ENCODE measurements around the gene SERINC5. TPM values are rescaled to one million over a fixed set of nuclear protein-coding genes. Genes with fewer than 3 reads are reported as not detected.
"Not testable (repeated sequence)": the region's sequence is repeated elsewhere in the genome, so short reads cannot be mapped to it uniquely, and the experiment has no call there.

Gene SERINC5
- total RNA-seq, 2 experiments from 2014 or later, result 52.5 to 54.5 TPM

GRCh38 chr5:80185535-80185934 lies 70.3 kb downstream of the SERINC5 start:
- ChIA-PET POLR2A (interaction anchor here (0.9 to 6.5 kb wide), 3 partner anchors 9 to 71 kb away, joined by 3 to 50 read pairs (median 3); partner anchors contain the start of gene SERINC5), CTCF (interaction anchor here (1.0 to 2.5 kb wide), 6 partner anchors 9 to 89 kb away, joined by 3 to 7 read pairs (median 3); no protein-coding TSS in a partner anchor)
- Mint-ChIP-seq H3K36me3 (ENCODE audit: low read depth) (peaks cover 46% of the 10 kb centered on the region), H3K27ac (peak overlapping the region; percentile 92), H3K4me1 (ENCODE audit: low read depth) (peaks cover 92% of the 10 kb centered on the region), H3K4me3 (peak overlapping the region; percentile 49)
- not testable (repeated sequence) for DNase-seq; H3K27me3 Mint-ChIP-seq (ENCODE audit: low read depth); H3K9me3 Mint-ChIP-seq (ENCODE audit: insufficient read depth); ATAC-seq

GRCh38 chr5:80185095-80185494 lies 70.8 kb downstream of the SERINC5 start:
- Mint-ChIP-seq H3K27ac (peak overlapping the region; percentile 92), H3K4me1 (ENCODE audit: low read depth) (peaks cover 92% of the 10 kb centered on the region), H3K9me3 (ENCODE audit: insufficient read depth) (no peaks in the 10 kb centered on the region), H3K4me3 (peak overlapping the region; percentile 49), H3K36me3 (ENCODE audit: low read depth) (peaks cover 44% of the 10 kb centered on the region), H3K27me3 (ENCODE audit: low read depth) (no peaks in the 10 kb centered on the region)
- ATAC-seq (no peak), DNase-seq (peak; percentile 44)
- POLR2A ChIA-PET, result interaction anchor here (0.9 to 6.5 kb wide), 3 partner anchors 10 to 71 kb away, joined by 3 to 50 read pairs (median 3); partner anchors contain the start of gene SERINC5
- CTCF ChIA-PET, result interaction anchor here (1.0 to 2.5 kb wide), 7 partner anchors 8 to 90 kb away, joined by 3 to 10 read pairs (median 3); no protein-coding TSS in a partner anchor

- H3K36me3 Mint-ChIP-seq (ENCODE audit: low read depth), result peaks cover 47% of the 10 kb centered on the region
- DNase-seq (no peak), ATAC-seq (no peak)
- POLR2A ChIA-PET, result interaction anchor here (0.9 to 6.5 kb wide), 4 partner anchors 8 to 72 kb away, joined by 3 to 52 read pairs (median 26); partner anchors contain the start of gene SERINC5
- CTCF ChIA-PET, result interaction anchor here (0.8 to 2.3 kb wide), 11 partner anchors 8 to 93 kb away, joined by 3 to 11 read pairs (median 4); partner anchors contain the start of gene SERINC5
- no peaks in the 10 kb centered on the region for H3K9me3 Mint-ChIP-seq (ENCODE audit: insufficient read depth)
- H3K4me3 Mint-ChIP-seq, result peak overlapping the region; percentile 49
- H3K4me1 Mint-ChIP-seq (ENCODE audit: low read depth), result peaks cover 93% of the 10 kb centered on the region
- H3K27me3 Mint-ChIP-seq (ENCODE audit: low read depth), result no peaks in the 10 kb centered on the region
- peak overlapping the region; percentile 92 for H3K27ac Mint-ChIP-seq
These were observed 71.4 kb downstream of the SERINC5 start for GRCh38 chr5:80184235-80185023.

GRCh38 chr5:80183728-80184234 lies 72.1 kb downstream of the SERINC5 start:
- Mint-ChIP-seq H3K4me1 (ENCODE audit: low read depth) (peaks cover 88% of the 10 kb centered on the region), H3K36me3 (ENCODE audit: low read depth) (peaks cover 47% of the 10 kb centered on the region), H3K27ac (peak overlapping the region; percentile 92), H3K4me3 (peak overlapping the region; percentile 16)
- not testable (repeated sequence) for H3K27me3 Mint-ChIP-seq (ENCODE audit: low read depth); H3K9me3 Mint-ChIP-seq (ENCODE audit: insufficient read depth)
- POLR2A ChIA-PET, result interaction anchor here (1.5 to 6.5 kb wide), 3 partner anchors 8 to 72 kb away, joined by 6 to 52 read pairs (median 50); partner anchors contain the start of gene SERINC5
- DNase-seq (peak; percentile 52), ATAC-seq (peak; percentile 11)
- CTCF ChIA-PET, result interaction anchor here (0.8 to 2.3 kb wide), 7 partner anchors 9 to 92 kb away, joined by 3 to 11 read pairs (median 4); partner anchors contain the start of gene SERINC5

GRCh38 chr5:80182809-80183580 lies 72.9 kb downstream of the SERINC5 start:
- peak; percentile 32 for ATAC-seq
- Mint-ChIP-seq H3K27me3 (ENCODE audit: low read depth) (no peaks in the 10 kb centered on the region), H3K9me3 (ENCODE audit: insufficient read depth) (no peaks in the 10 kb centered on the region), H3K4me1 (ENCODE audit: low read depth) (peaks cover 82% of the 10 kb centered on the region), H3K4me3 (peak overlapping the region; percentile 16), H3K36me3 (ENCODE audit: low read depth) (peaks cover 45% of the 10 kb centered on the region), H3K27ac (peak overlapping the region; percentile 92)
- DNase-seq, result peak; percentile 51
- ChIA-PET POLR2A (interaction anchor here (0.6 to 6.5 kb wide), 5 partner anchors 9 to 73 kb away, joined by 4 to 52 read pairs (median 6); partner anchors contain the start of gene SERINC5), CTCF (interaction anchor here (0.8 to 2.3 kb wide), 10 partner anchors 9 to 92 kb away, joined by 3 to 11 read pairs (median 4); partner anchors contain the start of gene SERINC5)

DNA sequence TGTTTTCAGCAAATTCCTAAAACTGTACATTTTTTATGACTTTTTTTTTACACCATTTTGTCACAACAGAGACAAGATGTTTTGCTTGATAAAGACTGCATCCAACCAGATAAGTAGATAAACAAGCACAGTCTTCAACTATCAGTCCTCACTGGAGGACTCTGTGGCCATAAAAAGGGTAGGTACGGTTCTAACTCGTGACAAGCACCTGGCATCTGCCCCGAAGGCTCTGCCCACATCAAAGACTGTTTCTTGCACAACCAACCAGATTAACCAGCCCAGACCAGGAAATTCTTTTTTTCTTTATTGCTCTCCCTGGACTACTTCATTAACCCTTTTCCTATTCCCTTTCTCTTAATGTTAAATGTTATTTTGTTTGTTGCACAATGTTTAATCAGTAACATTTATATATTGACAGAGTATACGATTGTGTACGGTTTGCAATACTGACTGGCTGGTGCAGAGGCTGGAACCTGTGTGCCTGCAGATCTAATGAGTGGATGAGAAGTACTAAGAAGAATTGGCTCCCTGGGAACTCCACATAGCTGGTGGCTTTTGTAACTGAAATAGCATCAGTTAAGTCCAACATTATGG lies 74.1 kb downstream of the SERINC5 start:
- no peaks in the 10 kb centered on the region for H3K9me3 Mint-ChIP-seq (ENCODE audit: insufficient read depth)

DNA sequence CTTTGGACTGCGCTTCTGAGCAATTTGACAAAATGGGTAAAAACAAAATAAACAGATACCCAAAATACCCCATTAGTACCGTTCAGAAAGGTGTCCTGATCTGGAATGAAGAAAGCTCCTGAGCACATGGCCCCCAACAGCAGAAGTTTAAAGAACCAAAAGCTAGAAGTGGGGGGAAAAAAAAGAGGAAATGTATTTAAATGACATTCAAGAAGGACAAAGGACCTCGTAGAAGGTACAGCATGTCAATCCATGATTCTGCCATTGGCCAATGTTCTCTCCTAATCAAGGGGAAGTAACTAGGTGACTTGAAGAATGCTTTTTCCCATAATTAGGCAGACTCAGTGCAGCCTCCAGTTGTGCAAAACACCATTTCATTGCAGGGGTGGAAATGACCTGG lies 78.6 kb downstream of the SERINC5 start:
- Mint-ChIP-seq H3K36me3 (ENCODE audit: low read depth) (peaks cover 59% of the 10 kb centered on the region), H3K4me3 (no peak overlapping the region), H3K27ac (peak overlapping the region; percentile 30), H3K27me3 (ENCODE audit: low read depth) (no peaks in the 10 kb centered on the region), H3K4me1 (ENCODE audit: low read depth) (peaks cover 48% of the 10 kb centered on the region), H3K9me3 (ENCODE audit: insufficient read depth) (no peaks in the 10 kb centered on the region)
- POLR2A ChIA-PET, result interaction anchor here (0.8 kb wide), 1 partner anchor 24 kb away, joined by 3 read pairs; no protein-coding TSS in a partner anchor
- CTCF ChIA-PET, result interaction anchor here (1.0 kb wide), 2 partner anchors 8 to 76 kb away, joined by 3 read pairs; no protein-coding TSS in a partner anchor
- ATAC-seq, result no peak
- no peak for DNase-seq

More for the DNA sequence above, 74.1 kb downstream of the SERINC5 start:
- Mint-ChIP-seq H3K36me3 (ENCODE audit: low read depth) (peaks cover 50% of the 10 kb centered on the region), H3K27me3 (ENCODE audit: low read depth) (no peaks in the 10 kb centered on the region), H3K27ac (peak overlapping the region; percentile 92), H3K4me3 (peak overlapping the region; percentile 50), H3K4me1 (ENCODE audit: low read depth) (peaks cover 82% of the 10 kb centered on the region)
- POLR2A ChIA-PET, result interaction anchor here (0.7 to 6.5 kb wide), 5 partner anchors 10 to 75 kb away, joined by 3 to 52 read pairs (median 11); partner anchors contain the start of gene SERINC5
- peak; percentile 75 for DNase-seq
- peak; percentile 74 for ATAC-seq
- CTCF ChIA-PET, result interaction anchor here (0.6 to 2.3 kb wide), 9 partner anchors 11 to 539 kb away, joined by 3 to 11 read pairs (median 4); partner anchors contain the start of gene SERINC5

DNA sequence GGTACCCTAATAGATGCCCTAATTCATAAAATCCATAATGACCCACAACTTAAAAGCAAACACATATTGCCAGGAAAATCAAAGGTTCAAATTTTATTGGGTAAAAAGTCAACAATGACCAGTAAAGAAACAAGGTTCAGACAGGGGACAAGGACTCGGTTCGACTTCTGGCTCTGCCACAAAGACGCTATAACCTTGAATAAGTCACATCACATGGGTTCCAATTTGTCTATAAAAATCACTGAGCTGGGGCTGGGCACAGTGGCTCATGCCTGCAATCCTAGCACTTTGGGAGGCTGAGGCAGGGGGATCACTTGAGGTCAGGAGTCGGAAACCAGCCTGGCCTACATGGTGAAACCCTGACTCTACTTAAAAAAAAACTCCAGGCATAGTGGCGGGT lies 80.5 kb downstream of the SERINC5 start:
- Mint-ChIP-seq H3K36me3 (ENCODE audit: low read depth) (peaks cover 55% of the 10 kb centered on the region), H3K4me1 (ENCODE audit: low read depth) (peaks cover 30% of the 10 kb centered on the region), H3K9me3 (ENCODE audit: insufficient read depth) (no peaks in the 10 kb centered on the region), H3K27ac (peak overlapping the region; percentile 39), H3K4me3 (no peak overlapping the region), H3K27me3 (ENCODE audit: low read depth) (no peaks in the 10 kb centered on the region)
- CTCF ChIA-PET, result interaction anchor here (0.9 kb wide), 1 partner anchor 24 kb away, joined by 4 read pairs; no protein-coding TSS in a partner anchor
- POLR2A ChIA-PET, result interaction anchor here (0.5 to 0.6 kb wide), 2 partner anchors 47 to 600 kb away, joined by 3 read pairs; no protein-coding TSS in a partner anchor
- ATAC-seq (no peak), DNase-seq (no peak)

GRCh38 chr5:80174790-80175189 lies 81.1 kb downstream of the SERINC5 start:
- Mint-ChIP-seq H3K27me3 (ENCODE audit: low read depth) (no peaks in the 10 kb centered on the region), H3K4me3 (no peak overlapping the region), H3K4me1 (ENCODE audit: low read depth) (peaks cover 28% of the 10 kb centered on the region), H3K36me3 (ENCODE audit: low read depth) (peaks cover 58% of the 10 kb centered on the region), H3K27ac (peak overlapping the region; percentile 25), H3K9me3 (ENCODE audit: insufficient read depth) (no peaks in the 10 kb centered on the region)
- POLR2A ChIA-PET, result interaction anchor here (0.5 to 0.6 kb wide), 2 partner anchors 90 to 599 kb away, joined by 3 read pairs; no protein-coding TSS in a partner anchor
- DNase-seq (no peak), ATAC-seq (no peak)
- CTCF ChIA-PET, result interaction anchor here (0.9 kb wide), 1 partner anchor 23 kb away, joined by 4 read pairs; no protein-coding TSS in a partner anchor

DNA sequence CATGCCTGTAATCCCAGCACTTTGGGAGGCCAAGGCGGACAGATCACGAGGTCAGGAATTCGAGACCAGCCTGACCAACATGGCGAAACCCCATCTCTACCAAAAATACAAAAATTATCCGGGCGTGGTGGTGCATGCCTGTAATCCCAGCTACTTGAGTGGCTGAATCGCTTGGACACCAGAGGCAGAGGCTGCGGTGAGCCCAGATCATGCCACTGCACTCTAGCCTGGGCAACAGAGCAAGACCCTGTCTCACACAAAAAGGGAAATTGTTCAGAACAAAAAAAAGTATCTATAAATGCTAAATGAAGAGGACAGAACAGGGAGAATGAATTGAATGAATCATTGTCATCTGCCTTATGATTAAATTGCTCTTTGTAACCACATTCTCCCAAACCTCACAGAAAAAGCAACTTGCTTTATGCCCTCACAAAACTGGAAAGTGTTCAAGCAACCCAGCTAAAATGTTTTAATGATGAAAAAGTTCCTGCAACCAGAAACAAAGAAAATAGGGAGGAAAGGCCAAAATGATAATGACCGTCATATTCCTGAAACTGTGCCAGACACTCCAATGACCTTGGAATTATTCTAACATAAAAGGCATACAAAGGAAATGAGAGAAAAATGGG lies 83.7 kb downstream of the SERINC5 start:
- H3K36me3 Mint-ChIP-seq (ENCODE audit: low read depth), result peaks cover 72% of the 10 kb centered on the region
- POLR2A ChIA-PET, result no interaction called here
- CTCF ChIA-PET, result interaction anchor here (2.6 kb wide), 1 partner anchor 21 kb away, joined by 9 read pairs; no protein-coding TSS in a partner anchor
- no peaks in the 10 kb centered on the region for H3K27me3 Mint-ChIP-seq (ENCODE audit: low read depth)
- no peak overlapping the region for H3K4me3 Mint-ChIP-seq
- ATAC-seq, result no peak
- no peak for DNase-seq
- peaks cover 21% of the 10 kb centered on the region for H3K4me1 Mint-ChIP-seq (ENCODE audit: low read depth)
- no peaks in the 10 kb centered on the region for H3K9me3 Mint-ChIP-seq (ENCODE audit: insufficient read depth)
- peak overlapping the region; percentile 29 for H3K27ac Mint-ChIP-seq
